Adrenal gland (tissue), 12 donors: ENCODE results near the gene THG1L. TPM values are rescaled to one million over a fixed set of nuclear protein-coding genes. Genes with fewer than 3 reads are reported as not detected.
A peak's percentile ranks its signal among the peaks of the same experiment; 100 is the strongest.

Experiments
- DNase-seq, 7 donors: peaks; one replicate each; pipeline ENCODE4 v3.0.0-alpha.2; 2019 to 2020
- H3K27ac ChIP-seq, 5 donors: fragments of 200-600 bp; sonication (generic) in 4 of 5; 1 replicate in 3 of 5; 2 replicates in 2 of 5; pipeline versions ENCODE4 v1.5.1 to v1.8.0; 2016 to 2020; ENCODE audit warnings: mild to moderate bottlenecking in 1 of 5
- H3K27me3 ChIP-seq: fragments of 200-600 bp; 2 replicates; pipeline ENCODE4 v1.8.0; 2021
- H3K36me3 ChIP-seq, 2 donors: fragments of 200-600 bp; replicated peaks in 1 of 2; 1 replicate in 1 of 2; 2 replicates in 1 of 2; pipeline versions ENCODE4 v1.5.1 to v1.8.0; 2018 to 2022
- H3K4me1 ChIP-seq, 2 donors: fragments of 200-600 bp; replicated peaks in 1 of 2; 1 replicate in 1 of 2; 2 replicates in 1 of 2; pipeline versions ENCODE4 v1.5.1 to v1.8.0; 2018 to 2021
- H3K4me3 ChIP-seq, 4 donors: fragments of 200-600 bp; sonication (generic) in 3 of 4; one replicate each; pipeline ENCODE4 v1.5.1; 2016 to 2018
- H3K9me3 ChIP-seq, 3 donors: fragments of 200-600 bp; sonication (generic) in 1 of 3; replicated peaks in 1 of 3; 1 replicate in 2 of 3; 2 replicates in 1 of 3; pipeline versions ENCODE4 v1.5.1 to v1.8.0; 2016 to 2021
- CTCF ChIP-seq, 6 experiments: fragments of 450-650 bp in 4 of 6; fragments of 200-600 bp in 2 of 6; sonication (generic) in 1 of 6; IDR thresholded peaks; 1 replicate in 5 of 6; 2 replicates in 1 of 6; pipeline versions ENCODE4 v1.5.1 to v1.8.0; 2016 to 2021; ENCODE audit warnings: antibody characterized with exemption in 6 of 6, mild to moderate bottlenecking in 2 of 6, moderate library complexity in 1 of 6
- POLR2A ChIP-seq, 2 donors: fragments of 450-650 bp; IDR thresholded peaks; one replicate each; pipeline ENCODE4 v1.6.1; 2017; ENCODE audit warnings: antibody characterized with exemption in 2 of 2, mild to moderate bottlenecking in 2 of 2, moderate library complexity in 1 of 2
- WGBS, 4 donors: extraction: QIAGEN DNeasy Blood & Tissue Kit in 2 of 4; methylation state at CpG; one replicate each; pipeline versions ENCODE4 v1.1.5 to v1.1.7; 2013 to 2017; 5-methylcytosine and 5-hydroxymethylcytosine counted together
- intact Hi-C, 2 donors: fragments of 100-400 bp; cut with DNase I; formaldehyde crosslinking; loops; one replicate each; pipeline versions ENCODE4 v1.14.1 to v1.15.0; 2022 to 2023
- polyA plus RNA-seq, 3 donors: library from polyadenylated mRNA; stranded (reverse); fragments of 200-250 nt in 2 of 3; fragments of 350-450 nt in 1 of 3; fragmentation: Illumina TruSeq in 1 of 3; extraction: RNeasy Lipid Tissue Mini Kit (QIAGEN cat#74804) in 1 of 3; gene quantifications; one replicate each; pipeline ENCODE4 v1.2.3, GENCODE V29; 2013 to 2014
- total RNA-seq, 9 donors: library from RNA; depleted of rRNA in 4 of 9; stranded (reverse); fragments of >200 nt in 4 of 9; fragments of 120-200 nt in 1 of 9; fragmentation: NEBNext Ultra II Directional in 1 of 9; extraction: Animal tissue kit (Norgen Biotek cat#: 25700) in 1 of 9; gene quantifications; one replicate each; pipeline versions ENCODE4 v1.1.0 to v1.2.4, GENCODE V29; 2013 to 2023
- donor health status: healthy with polysubstance abuse.
- donor health status: Bipolar disorder and iron deficiency.
- donor health status: DM: yes; HTN: yes; CAD: no.
- donor health status: DM: no; HTN: no; CAD: no.
- donor health status: DM: no; HTN: no; CAD: no.
- donor health status: DM: yes; HTN: yes; CAD: no.

THG1L gene
- total and polyA plus RNA-seq, 12 donors: 8.7 to 27.0 (median 16.8) TPM

- Histone ChIP-seq H3K9me3 (no peaks in the 10 kb centered on the region), H3K4me1 (no peaks in the 10 kb centered on the region), H3K27ac (no peak overlapping the region), H3K4me3 (no peak overlapping the region), H3K27me3 (no peaks in the 10 kb centered on the region), H3K36me3 (no peaks in the 10 kb centered on the region)
- WGBS, 4 donors: 45 to 50% (median 47%) methylated on average over 2 of the region's 2 CpGs
- intact Hi-C loops: loop anchor here in 1 of 2 donors (10.0 kb wide), 2 partner anchors 276 to 376 kb away; no protein-coding TSS in a partner anchor
- TF ChIP-seq POLR2A (IDR thresholded peaks at IDR 0.05) (no peak), CTCF (IDR thresholded peaks at IDR 0.05) (no peak)
- DNase-seq: no peak
These were observed 20.3 kb upstream of the THG1L start for GRCh38 chr5:157710882-157711281.

GRCh38 chr5:157713830-157714595 is 17.2 kb upstream of the THG1L start:
- TF ChIP-seq CTCF (IDR thresholded peaks at IDR 0.05) (no peak), POLR2A (IDR thresholded peaks at IDR 0.05) (no peak)
- DNase-seq: no peak
- peaks cover 0 to 12% of the 10 kb centered on the region in 2 donors for H3K4me1 ChIP-seq
- no peaks in the 10 kb centered on the region for H3K27me3 ChIP-seq
- no peaks in the 10 kb centered on the region for H3K36me3 ChIP-seq
- H3K4me3 ChIP-seq: no peak overlapping the region
- no peaks in the 10 kb centered on the region for H3K9me3 ChIP-seq
- WGBS, 4 donors: 88 to 92% (median 91%) methylated on average over 4 of the region's 4 CpGs
- intact Hi-C loops: loop anchor here in 1 of 2 donors (10.0 kb wide), 2 partner anchors 279 to 379 kb away; no protein-coding TSS in a partner anchor
- H3K27ac ChIP-seq: no peak overlapping the region

- Histone ChIP-seq H3K27me3 (no peaks in the 10 kb centered on the region), H3K4me3 (no peak overlapping the region), H3K27ac (no peak overlapping the region), H3K36me3 (no peaks in the 10 kb centered on the region), H3K9me3 (no peaks in the 10 kb centered on the region), H3K4me1 (peaks cover 0 to 12% of the 10 kb centered on the region in 2 donors)
- intact Hi-C loops: loop anchor here in 1 of 2 donors (10.0 kb wide), 2 partner anchors 280 to 380 kb away; no protein-coding TSS in a partner anchor
- no peak for DNase-seq
- TF ChIP-seq CTCF (IDR thresholded peaks at IDR 0.05): no peak
- no peak for TF ChIP-seq POLR2A (IDR thresholded peaks at IDR 0.05)
These were observed 16.7 kb upstream of the THG1L start for GRCh38 chr5:157714596-157714864.

GRCh38 chr5:157718519-157718918 is 12.7 kb upstream of the THG1L start:
- 2 to 3% (median 2%) methylated on average over 4 of the region's 4 CpGs for WGBS, 4 donors
- Histone ChIP-seq H3K4me3 (no peak overlapping the region), H3K27me3 (no peaks in the 10 kb centered on the region), H3K4me1 (peaks cover 0 to 12% of the 10 kb centered on the region in 2 donors), H3K27ac (no peak overlapping the region), H3K9me3 (no peaks in the 10 kb centered on the region), H3K36me3 (no peaks in the 10 kb centered on the region)
- intact Hi-C loops: loop anchor here in 1 of 2 donors (10.0 kb wide), 2 partner anchors 284 to 384 kb away; no protein-coding TSS in a partner anchor
- peak in 3 of 7 donors; percentile 17 to 35 (median 29) for DNase-seq
- peak; percentile 17 to 86 (median 75) for TF ChIP-seq CTCF (IDR thresholded peaks at IDR 0.05)
- no peak for TF ChIP-seq POLR2A (IDR thresholded peaks at IDR 0.05)
